Right lung (tissue), 5 donors: Measurements from ENCODE around the gene DCLRE1A. TPM values are rescaled to one million over a fixed set of nuclear protein-coding genes. Genes with fewer than 3 reads are reported as not detected.

Experiments
- DNase-seq, 2 donors: peaks; one replicate each; pipeline ENCODE4 v3.0.0-alpha.2; 2013
- polyA plus RNA-seq, 5 donors: library from polyadenylated mRNA; unstranded; fragments of 120-200 nt; gene quantifications; one replicate each; pipeline versions ENCODE4 v1.2.1 to v1.2.3, GENCODE V29; 2013; ENCODE audit warnings: inconsistent platforms in 1 of 5, low replicate concordance in 1 of 5; ENCODE audit not compliant: insufficient read length in 5 of 5, insufficient read depth in 1 of 5

Gene DCLRE1A
- polyA plus RNA-seq, 5 donors, result 10.1 to 16.5 (median 13.6) TPM

DNA sequence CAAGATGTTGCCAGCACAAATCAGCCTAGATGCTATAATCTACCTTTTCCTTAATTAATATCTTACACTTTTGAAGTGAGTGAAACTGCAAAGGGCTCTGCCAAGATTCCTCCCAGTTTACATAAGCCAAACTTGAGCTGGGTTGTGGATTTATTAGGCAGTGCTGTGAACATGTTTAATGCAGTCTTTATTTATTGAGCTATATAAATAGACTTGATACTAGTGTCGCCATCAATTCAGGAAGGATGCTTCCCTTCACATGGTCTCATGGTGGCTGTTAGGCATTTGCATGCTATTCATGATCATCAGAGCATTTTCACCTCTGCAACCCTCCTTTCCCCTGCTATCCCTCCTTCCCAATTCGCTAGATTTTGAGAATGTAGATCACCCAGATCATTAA, 62.2 kb downstream of the DCLRE1A start:
- no peak for DNase-seq

DNA sequence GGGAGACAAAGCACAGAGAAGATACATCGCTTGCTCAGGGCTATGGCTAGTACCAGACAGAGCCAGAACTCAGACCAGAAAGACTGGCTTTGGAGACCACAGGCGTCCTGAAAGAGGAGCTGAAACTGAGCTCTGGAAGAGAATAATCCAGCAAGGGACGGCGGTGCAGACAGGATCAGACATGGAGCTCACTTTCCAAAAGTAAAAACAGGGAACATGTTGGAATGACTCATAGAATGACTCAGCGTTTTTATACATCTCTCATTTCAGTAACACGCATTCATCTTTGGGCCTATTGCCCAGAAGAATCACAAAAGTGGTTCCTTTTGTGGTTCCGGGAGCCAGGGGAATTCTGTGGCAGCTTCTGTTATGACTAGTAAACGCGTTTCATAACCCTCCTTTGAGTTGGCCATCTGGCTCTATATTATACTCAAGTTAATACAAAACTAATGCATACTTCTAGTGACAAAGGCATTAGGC, 65.2 kb downstream of the DCLRE1A start:
- DNase-seq, result no peak

Other genes starting within 250 kb of the DCLRE1A start
- under 1 TPM in 4 of 5 donors, not detected in 1; 0.03 to 0.29 (median 0.03) TPM for gene NRAP, start 190.0 kb downstream of the DCLRE1A start, polyA plus RNA-seq
- gene CASP7, start 174.2 kb downstream of the DCLRE1A start, polyA plus RNA-seq, result 10 to 100 TPM; 40.3 to 59.0 (median 45.3) TPM
- gene PLEKHS1, start 102.4 kb downstream of the DCLRE1A start, polyA plus RNA-seq, result under 1 TPM; 0.06 to 0.27 (median 0.13) TPM
- gene NHLRC2, start 579 bp upstream of the DCLRE1A start, polyA plus RNA-seq, result 10 to 100 TPM; 17.2 to 31.7 (median 25.5) TPM
- gene ADRB1, start 189.8 kb upstream of the DCLRE1A start, polyA plus RNA-seq, result 1 to 10 TPM; 1.3 to 3.3 (median 3.0) TPM